ENCODE measurements around the gene SLC34A1.

DNA sequence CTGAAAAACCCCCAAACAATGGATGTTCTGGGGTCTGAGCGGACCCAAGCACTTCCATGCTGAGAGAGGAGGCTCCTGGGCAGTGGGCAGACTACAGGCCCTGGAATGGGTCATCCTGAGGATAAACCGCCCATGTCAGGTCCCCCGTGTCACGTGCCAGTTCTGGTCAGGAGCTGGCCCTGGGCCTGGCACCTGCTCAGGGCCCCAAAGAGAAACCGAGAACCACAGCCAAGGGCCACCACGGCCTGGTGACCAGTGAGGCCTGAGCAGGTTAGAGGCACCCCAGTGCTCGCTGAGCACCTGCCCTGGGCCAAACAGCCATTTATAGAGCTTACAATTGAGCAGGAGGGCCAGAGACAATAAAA lies 48.6 kb upstream of the SLC34A1 start:
- TF ChIP-seq, protein P1, sequence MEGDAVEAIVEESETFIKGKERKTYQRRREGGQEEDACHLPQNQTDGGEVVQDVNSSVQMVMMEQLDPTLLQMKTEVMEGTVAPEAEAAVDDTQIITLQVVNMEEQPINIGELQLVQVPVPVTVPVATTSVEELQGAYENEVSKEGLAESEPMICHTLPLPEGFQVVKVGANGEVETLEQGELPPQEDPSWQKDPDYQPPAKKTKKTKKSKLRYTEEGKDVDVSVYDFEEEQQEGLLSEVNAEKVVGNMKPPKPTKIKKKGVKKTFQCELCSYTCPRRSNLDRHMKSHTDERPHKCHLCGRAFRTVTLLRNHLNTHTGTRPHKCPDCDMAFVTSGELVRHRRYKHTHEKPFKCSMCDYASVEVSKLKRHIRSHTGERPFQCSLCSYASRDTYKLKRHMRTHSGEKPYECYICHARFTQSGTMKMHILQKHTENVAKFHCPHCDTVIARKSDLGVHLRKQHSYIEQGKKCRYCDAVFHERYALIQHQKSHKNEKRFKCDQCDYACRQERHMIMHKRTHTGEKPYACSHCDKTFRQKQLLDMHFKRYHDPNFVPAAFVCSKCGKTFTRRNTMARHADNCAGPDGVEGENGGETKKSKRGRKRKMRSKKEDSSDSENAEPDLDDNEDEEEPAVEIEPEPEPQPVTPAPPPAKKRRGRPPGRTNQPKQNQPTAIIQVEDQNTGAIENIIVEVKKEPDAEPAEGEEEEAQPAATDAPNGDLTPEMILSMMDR (conservative IDR thresholded peaks at IDR 0.05; ENCODE audit: low read depth, low read length), result no peak
- TF ChIP-seq EZH2 (IDR thresholded peaks at IDR 0.05; ENCODE audit: borderline replicate concordance, low read depth, low read length, poor library complexity, severe bottlenecking), result no peak

All from A673 (cell line).